SHP77 (cell line): Measurements from ENCODE around the gene NRIP1.

Experiments used
- DNase-seq, 2 experiments: peaks; one replicate each; lab custom pipeline; 2025; lab: John Stamatoyannopoulos, UW

Gene NRIP1

DNA sequence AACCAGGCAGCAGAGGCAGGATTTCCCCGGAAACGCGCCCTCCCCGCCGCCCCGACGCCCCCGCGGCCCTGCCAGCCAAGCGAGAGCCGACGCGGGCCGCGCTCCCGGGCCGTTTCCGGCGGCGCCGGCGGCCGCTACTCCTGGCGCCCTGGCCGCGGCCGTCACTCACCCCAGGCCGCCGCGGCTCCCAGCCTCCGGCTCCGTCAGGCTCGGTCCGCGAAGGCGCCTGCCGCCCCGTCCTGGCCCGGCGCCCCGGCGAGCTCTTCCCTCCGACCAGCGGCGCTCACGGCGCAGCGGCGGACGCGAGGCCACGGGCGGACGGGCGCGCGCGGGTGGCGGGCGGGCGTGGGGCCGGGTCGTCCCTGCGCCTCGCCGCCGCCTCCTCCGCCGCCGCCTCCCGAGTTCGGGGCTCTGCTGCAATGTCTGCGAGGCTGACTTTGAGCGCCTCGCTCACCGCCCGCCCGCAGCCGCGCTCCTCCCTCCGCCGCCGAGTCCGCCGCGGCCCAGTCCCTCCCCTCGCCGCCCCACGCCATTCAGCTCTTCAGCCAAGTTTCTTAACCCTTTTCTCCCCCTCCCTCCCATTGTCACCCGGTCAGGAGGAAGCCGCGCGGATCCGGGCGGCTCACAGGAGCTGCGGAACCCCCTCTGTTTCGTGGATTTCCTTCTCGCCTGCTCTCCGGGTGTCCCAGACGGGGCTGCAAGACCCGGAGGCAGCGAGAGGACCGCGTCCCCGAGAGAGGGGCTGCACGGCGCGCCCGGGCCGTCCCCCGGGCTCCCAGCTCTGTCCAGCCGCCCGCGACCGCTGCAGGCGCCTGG, at the start of gene NRIP1:
Gene NRIP1 (minus strand): TSS at position 425 of the 816 bp plus-strand sequence. CDS start 96,808 bp downstream, outside the sequence.
- DNase-seq: no peak

DNA sequence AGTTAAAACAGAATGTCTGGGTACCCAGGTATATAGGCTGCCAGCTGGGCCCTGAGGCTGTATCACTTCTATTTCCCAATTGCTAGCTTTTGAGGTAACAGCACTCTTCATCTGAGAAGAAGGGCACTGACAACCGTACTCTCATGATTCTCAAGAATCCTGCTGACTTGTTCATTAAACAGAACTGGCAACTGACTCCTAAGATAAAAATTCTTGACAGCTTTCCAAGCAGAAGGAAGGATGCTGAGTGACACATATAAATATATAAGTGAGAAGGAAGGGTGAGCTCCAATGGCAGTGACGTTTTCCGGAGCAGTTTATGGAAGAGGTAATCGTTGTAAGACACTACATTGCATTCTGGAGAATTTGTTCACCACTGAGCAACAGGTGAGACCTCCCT, 48.1 kb upstream of the NRIP1 start:
- no peak for DNase-seq

DNA sequence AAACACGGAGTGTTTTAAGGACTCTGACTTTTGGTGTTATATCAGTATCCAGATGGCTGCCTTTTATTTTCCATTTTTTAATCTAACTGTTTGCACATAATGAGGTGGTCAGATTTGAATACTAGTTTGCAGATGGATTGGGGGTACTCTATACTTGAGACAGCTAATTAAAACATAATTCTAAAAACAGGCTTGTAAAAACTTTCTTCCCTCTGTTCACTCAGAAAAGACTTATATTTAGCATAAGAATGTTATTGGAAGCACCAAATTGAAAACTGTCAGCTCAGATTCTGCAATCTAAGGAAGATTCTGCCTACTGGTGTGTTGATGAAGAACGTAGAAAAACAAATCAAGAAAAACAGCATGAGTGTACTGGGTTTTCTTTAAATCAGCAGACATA, 44.0 kb upstream of the NRIP1 start:
- no peak for DNase-seq

- no peak for DNase-seq
Measured at GRCh38 chr21:15104470-15104869, 39.7 kb upstream of the NRIP1 start.

DNA sequence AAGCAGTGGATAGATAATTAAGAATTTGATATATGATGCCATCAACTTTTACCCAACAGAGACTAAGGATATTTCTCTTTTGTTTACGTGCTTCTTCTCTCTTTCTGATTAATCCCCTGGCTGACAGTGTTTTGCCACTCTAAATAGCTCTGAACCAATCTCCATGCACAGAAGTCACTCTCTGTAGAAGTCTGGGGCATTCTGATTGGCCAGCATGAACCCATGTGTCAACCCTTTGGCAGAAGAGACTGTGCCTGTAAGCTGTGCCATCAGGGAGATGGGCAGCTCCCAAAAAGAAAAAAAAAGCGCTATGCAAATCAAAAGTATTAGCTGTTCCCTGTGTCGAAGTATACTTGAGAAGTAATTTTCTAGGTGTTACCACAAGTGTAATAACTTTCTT, 34.1 kb upstream of the NRIP1 start:
- no peak for DNase-seq

DNA sequence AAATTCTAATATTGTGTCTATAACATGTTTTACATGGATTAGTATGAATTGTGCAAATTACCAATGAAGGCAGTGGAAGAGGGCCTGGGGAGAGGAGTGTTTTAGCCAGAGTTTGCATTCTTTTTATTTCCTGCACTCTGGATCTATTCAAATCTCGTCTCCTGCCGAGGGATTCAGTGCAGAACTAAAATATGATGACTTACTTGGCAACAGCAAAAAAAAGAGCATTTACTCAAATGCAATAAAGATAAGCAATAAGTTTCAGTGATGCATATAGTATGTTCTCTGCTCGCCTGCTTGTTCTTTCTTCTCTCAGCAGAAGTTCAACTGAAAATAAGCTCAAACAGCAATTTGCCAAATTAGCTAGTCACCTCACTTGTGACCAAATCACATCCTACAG, 33.4 kb upstream of the NRIP1 start:
- no peak for DNase-seq

GRCh38 chr21:15097580-15097979, 32.8 kb upstream of the NRIP1 start:
- DNase-seq: no peak

GRCh38 chr21:15096146-15096545, 31.3 kb upstream of the NRIP1 start:
- DNase-seq: no peak

DNA sequence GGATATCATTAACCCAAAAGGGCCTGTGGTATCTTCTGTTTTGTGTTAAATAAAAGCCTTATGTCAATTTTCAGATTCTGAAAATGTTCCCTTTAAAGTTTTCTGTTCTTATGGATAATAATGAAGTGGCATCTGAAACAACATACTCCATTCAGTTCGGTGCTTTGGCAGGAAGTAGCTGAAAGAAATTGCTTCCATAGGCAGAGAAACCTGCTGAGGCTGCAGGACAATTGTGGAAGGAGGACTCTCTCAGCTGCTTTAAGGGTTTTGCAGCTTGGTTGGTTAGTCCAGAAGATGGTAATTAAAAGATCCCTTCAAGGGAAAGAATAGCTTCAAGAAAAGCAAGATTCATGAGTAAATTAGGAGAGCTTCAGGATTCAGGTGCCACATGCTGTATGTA, 30.5 kb upstream of the NRIP1 start:
- DNase-seq: no peak

GRCh38 chr21:15094706-15095105, 29.9 kb upstream of the NRIP1 start:
- no peak for DNase-seq

- no peak for DNase-seq
Measured at GRCh38 chr21:15093216-15093615, 28.4 kb upstream of the NRIP1 start.

DNA sequence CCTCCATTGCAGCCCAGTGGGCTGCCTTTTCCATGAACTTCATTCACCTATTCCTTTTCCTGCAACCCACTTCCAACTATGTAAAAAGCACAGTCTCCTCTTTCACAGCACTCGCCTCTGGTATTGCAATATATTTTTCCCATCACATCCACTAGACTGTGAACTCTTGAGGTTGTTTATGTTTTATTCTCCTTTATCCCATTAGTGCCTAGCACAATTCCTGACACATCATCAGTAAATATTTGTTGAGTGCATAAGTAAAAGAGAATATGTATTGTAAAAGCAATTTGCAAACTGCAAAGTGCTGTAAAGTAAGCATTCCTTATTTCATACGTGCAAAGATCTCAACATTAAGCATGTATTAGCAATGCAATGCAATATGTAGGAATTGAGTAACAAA, 27.9 kb upstream of the NRIP1 start:
- no peak for DNase-seq

DNA sequence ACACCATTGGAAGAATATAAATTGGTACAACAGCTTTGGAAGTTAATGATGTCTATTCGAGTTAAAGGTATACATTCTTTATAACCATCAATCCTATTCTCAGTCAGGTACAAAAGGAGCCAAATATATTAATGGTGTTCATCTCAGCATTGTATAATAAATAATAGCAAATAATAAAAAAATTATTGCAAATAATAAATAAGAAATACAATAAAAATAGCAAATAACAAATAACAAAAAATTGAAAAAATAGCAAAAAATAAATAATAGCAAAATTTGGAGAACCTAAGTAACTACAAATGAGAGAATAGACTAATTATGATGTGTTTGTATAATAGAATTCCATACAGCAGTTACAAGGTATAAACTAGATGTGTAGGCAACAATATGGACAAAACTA, 25.6 kb upstream of the NRIP1 start:
- DNase-seq: no peak

DNA sequence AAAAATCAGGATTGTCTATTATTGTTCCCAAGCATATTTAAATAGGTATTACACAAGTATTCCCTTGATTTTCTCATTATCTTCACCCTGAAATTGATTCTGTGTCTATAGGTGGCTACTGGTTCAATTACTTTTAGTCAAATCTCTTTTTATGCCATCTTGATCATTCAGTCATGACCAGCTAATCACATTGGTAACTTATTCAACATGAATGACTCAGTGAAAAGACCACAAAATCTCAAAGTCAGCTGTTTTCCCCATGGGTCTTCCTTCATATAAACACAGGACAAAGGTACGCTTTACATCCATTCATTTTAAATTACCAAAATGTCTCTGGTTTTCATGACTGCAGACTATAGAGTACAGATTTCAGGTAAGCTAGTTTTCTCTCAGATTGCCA, 23.7 kb upstream of the NRIP1 start:
- DNase-seq: no peak

DNA sequence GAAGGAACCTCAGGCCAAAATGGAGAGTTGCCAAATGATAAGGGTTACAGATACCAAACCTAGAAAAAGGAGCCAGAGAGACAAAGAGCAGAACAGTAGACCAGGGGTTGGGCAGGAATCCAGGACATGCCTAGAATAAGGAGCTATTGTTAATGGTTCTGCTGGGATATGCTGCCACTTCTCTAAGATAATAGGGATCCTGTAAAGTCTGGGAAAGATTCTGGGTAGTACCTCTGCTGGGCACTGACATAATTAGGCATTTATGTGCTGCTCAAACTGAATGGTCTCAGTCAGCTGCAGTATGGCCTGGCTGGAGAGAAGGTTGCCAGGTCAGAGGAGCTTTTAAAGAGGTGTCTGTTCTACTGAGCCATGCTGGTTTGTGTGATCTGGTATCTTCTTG, 19.9 kb upstream of the NRIP1 start:
- no peak for DNase-seq

DNA sequence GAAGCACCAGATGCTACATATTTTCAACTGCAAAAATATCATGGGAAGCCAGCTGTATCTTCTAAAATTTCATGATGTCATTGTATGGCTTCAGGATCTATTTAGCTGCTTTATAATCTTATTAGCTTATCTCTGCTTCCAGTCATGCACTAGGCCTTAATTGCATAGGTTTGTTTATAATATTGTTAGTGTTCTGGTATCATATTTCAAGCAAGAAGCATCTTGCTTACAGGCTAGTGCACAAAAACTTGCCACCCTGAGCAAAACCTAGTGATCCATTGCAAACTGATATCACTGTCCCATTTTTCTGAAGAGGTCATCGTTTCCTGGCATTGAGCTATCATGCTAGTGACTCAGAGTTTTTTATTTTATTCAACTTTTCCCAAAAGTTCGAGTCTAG, 15.7 kb upstream of the NRIP1 start:
- DNase-seq: no peak

GRCh38 chr21:15079269-15079668, 14.5 kb upstream of the NRIP1 start:
- DNase-seq: no peak

- DNase-seq: no peak
Measured at GRCh38 chr21:15078180-15078579, 13.4 kb upstream of the NRIP1 start.

GRCh38 chr21:15077529-15078145, 12.8 kb upstream of the NRIP1 start:
- no peak for DNase-seq

GRCh38 chr21:15076730-15077129, 11.9 kb upstream of the NRIP1 start:
- no peak for DNase-seq

DNA sequence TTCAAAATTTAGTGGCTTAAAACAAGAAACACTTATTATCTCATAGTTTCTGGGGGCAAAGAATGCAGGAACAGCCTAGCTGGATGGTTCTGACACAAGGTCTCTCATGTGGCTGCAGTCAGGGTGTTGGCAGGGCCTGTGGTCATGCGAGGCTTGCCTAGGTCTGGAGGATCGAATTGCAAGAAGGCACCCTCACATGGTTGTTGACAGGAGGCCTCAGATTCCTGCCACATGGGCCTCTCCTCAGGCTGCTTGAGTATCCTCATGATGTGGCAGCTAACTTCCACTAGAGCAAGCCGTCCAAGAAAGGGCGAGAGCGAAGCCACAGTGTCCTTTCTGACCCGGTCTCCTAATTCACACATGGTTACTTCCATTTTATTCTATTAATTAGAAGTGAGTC, 6.2 kb upstream of the NRIP1 start:
- DNase-seq: no peak

DNA sequence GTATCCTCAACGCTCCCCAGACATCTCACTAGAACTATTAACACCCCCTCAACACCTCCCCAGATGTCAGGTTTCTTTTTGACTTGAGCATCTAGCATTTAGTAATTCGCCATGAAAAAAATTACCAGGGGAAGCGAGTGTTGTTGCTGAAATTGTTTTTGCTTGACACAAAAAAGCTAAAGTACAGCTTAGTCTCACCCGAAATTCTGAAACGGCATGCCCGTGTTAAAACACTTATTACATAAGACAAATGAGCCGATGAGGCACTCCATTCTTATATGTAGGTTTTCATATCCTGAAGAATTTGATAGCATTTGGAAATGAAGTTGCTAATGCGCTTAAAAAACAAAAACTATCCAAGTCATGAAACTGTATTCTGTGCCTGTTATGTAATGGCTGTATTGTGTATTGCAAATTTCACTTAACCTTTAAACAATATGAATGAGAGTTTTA, 1.3 kb upstream of the NRIP1 start:
- no peak for DNase-seq

- no peak for DNase-seq
Measured at GRCh38 chr21:15065392-15066122, 757 bp upstream of the NRIP1 start.
